SK-N-SH treated with all-trans-retinoic acid at 6 μM for 48 hours (cell line): ENCODE measurements around the gene ENOPH1.

ENCODE experiments used
- ATAC-seq: fragments of 200-7000 bp; cut with Tn5 transposase; 3 replicates; pipeline ENCODE4 v1.9.1; 2020; ENCODE audit warnings: mild to moderate bottlenecking, moderate library complexity
- ARNTL ChIP-seq: fragments of 450-650 bp; formaldehyde crosslinking; IDR thresholded peaks from 2 replicates; pipeline ENCODE4 v1.5.0; 2020; ENCODE audit warnings: low read depth, mild to moderate bottlenecking, moderate library complexity, borderline replicate concordance
- BACH2 ChIP-seq: fragments of 250-450 bp; sonication (Bioruptor Pico); IDR thresholded peaks from 2 replicates; pipeline ENCODE4 v1.9.0; 2021; ENCODE audit warnings: mild to moderate bottlenecking, borderline replicate concordance
- CSDC2 ChIP-seq: fragments of 250-450 bp; sonication (Bioruptor Pico); IDR thresholded peaks from 2 replicates; pipeline ENCODE4 v1.5.0; 2020; ENCODE audit warnings: mild to moderate bottlenecking, moderate library complexity
- ESRRG ChIP-seq: fragments of 250-450 bp; sonication (Bioruptor Pico); IDR thresholded peaks from 2 replicates; pipeline ENCODE4 v1.6.1; 2021; ENCODE audit warnings: mild to moderate bottlenecking
- GLIS3 ChIP-seq: fragments of 250-450 bp; sonication (Bioruptor Pico); IDR thresholded peaks from 2 replicates; pipeline ENCODE4 v1.5.0; 2020; ENCODE audit warnings: mild to moderate bottlenecking, moderate library complexity
- ISL1 ChIP-seq: fragments of 250-450 bp; sonication (Bioruptor Pico); IDR thresholded peaks from 2 replicates; pipeline ENCODE4 v2.1.2; 2022; ENCODE audit warnings: mild to moderate bottlenecking, moderate library complexity
- OSR1 ChIP-seq: fragments of 250-450 bp; sonication (Bioruptor Pico); IDR thresholded peaks from 2 replicates; pipeline ENCODE4 v1.8.0; 2022; ENCODE audit warnings: moderate library complexity, mild to moderate bottlenecking, inconsistent platforms
- PATZ1 ChIP-seq: fragments of 250-450 bp; sonication (Bioruptor Pico); IDR thresholded peaks from 2 replicates; pipeline ENCODE4 v1.8.0; 2020; ENCODE audit warnings: mild to moderate bottlenecking, moderate library complexity, borderline replicate concordance
- POU6F1 ChIP-seq: fragments of 250-450 bp; sonication (Bioruptor Pico); IDR thresholded peaks from 2 replicates; pipeline ENCODE4 v1.8.0; 2021; ENCODE audit warnings: low read depth, mild to moderate bottlenecking, moderate library complexity, borderline replicate concordance
- PPARA ChIP-seq: fragments of 250-450 bp; sonication (Bioruptor Pico); IDR thresholded peaks from 2 replicates; pipeline ENCODE4 v1.5.0; 2020; ENCODE audit warnings: mild to moderate bottlenecking, borderline replicate concordance
- RARB ChIP-seq: fragments of 250-450 bp; sonication (Bioruptor Pico); IDR thresholded peaks from 2 replicates; pipeline ENCODE4 v1.8.0; 2021; ENCODE audit warnings: mild to moderate bottlenecking, moderate library complexity
- SNAI2 ChIP-seq: fragments of 250-450 bp; sonication (Bioruptor Pico); IDR thresholded peaks from 2 replicates; pipeline ENCODE4 v1.5.0; 2020; ENCODE audit warnings: mild to moderate bottlenecking, moderate library complexity
- TCF4 ChIP-seq: fragments of 250-450 bp; sonication (Bioruptor Pico); IDR thresholded peaks from 2 replicates; pipeline ENCODE4 v1.8.0; 2021; ENCODE audit warnings: mild to moderate bottlenecking, moderate library complexity, borderline replicate concordance
- TOX ChIP-seq: fragments of 250-450 bp; sonication (Bioruptor Pico); IDR thresholded peaks from 2 replicates; pipeline ENCODE4 v1.8.0; 2021; ENCODE audit warnings: mild to moderate bottlenecking, moderate library complexity, borderline replicate concordance
- ZC3H10 ChIP-seq: fragments of 250-450 bp; sonication (Bioruptor Pico); IDR thresholded peaks from 2 replicates; pipeline ENCODE4 v1.5.1; 2021; ENCODE audit warnings: mild to moderate bottlenecking, moderate library complexity
- ZFP3 ChIP-seq: fragments of 250-450 bp; sonication (Bioruptor Pico); IDR thresholded peaks from 2 replicates; pipeline ENCODE4 v1.5.0; 2020; ENCODE audit warnings: mild to moderate bottlenecking, moderate library complexity
- ZFP30 ChIP-seq: fragments of 450-650 bp; formaldehyde crosslinking; IDR thresholded peaks from 2 replicates; pipeline ENCODE4 v1.5.0; 2022; ENCODE audit warnings: mild to moderate bottlenecking, moderate library complexity
- ZNF565 ChIP-seq: fragments of 450-650 bp; formaldehyde crosslinking; conservative IDR thresholded peaks from 2 replicates; pipeline ENCODE4 v1.5.0; 2020; ENCODE audit warnings: low read depth, mild to moderate bottlenecking, moderate library complexity
- ZNF8 ChIP-seq: fragments of 450-650 bp; formaldehyde crosslinking; IDR thresholded peaks from 2 replicates; pipeline ENCODE4 v1.5.0; 2020; ENCODE audit warnings: mild to moderate bottlenecking, moderate library complexity
- TF ChIP-seq, protein P1 (sequence below): fragments of 250-450 bp; sonication (Bioruptor Pico); IDR thresholded peaks from 2 replicates; pipeline ENCODE4 v1.5.1; 2021; ENCODE audit warnings: mild to moderate bottlenecking, moderate library complexity
- TF ChIP-seq, protein P2 (sequence below): fragments of 250-450 bp; sonication (Bioruptor Pico); IDR thresholded peaks from 2 replicates; pipeline ENCODE4 v1.5.0; 2020; ENCODE audit warnings: mild to moderate bottlenecking, moderate library complexity

The ENOPH1 gene

GRCh38 chr4:82482387-82482786 lies 52.0 kb downstream of the ENOPH1 start:
- no peak for ATAC-seq
- TF ChIP-seq, protein P1, sequence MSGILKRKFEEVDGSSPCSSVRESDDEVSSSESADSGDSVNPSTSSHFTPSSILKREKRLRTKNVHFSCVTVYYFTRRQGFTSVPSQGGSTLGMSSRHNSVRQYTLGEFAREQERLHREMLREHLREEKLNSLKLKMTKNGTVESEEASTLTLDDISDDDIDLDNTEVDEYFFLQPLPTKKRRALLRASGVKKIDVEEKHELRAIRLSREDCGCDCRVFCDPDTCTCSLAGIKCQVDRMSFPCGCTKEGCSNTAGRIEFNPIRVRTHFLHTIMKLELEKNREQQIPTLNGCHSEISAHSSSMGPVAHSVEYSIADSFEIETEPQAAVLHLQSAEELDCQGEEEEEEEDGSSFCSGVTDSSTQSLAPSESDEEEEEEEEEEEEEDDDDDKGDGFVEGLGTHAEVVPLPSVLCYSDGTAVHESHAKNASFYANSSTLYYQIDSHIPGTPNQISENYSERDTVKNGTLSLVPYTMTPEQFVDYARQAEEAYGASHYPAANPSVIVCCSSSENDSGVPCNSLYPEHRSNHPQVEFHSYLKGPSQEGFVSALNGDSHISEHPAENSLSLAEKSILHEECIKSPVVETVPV (CRISPR knock-in tag): no peak
- TF ChIP-seq ZFP3: no peak
- no peak for TF ChIP-seq TCF4 (CRISPR knock-in tag)
- no peak for TF ChIP-seq ZNF8 (CRISPR knock-in tag)
- no peak for TF ChIP-seq POU6F1 (CRISPR knock-in tag)
- TF ChIP-seq SNAI2 (CRISPR knock-in tag): no peak
- TF ChIP-seq RARB (CRISPR knock-in tag): no peak
- TF ChIP-seq BACH2 (CRISPR knock-in tag): no peak
- TF ChIP-seq ISL1: no peak
- TF ChIP-seq, protein P2, sequence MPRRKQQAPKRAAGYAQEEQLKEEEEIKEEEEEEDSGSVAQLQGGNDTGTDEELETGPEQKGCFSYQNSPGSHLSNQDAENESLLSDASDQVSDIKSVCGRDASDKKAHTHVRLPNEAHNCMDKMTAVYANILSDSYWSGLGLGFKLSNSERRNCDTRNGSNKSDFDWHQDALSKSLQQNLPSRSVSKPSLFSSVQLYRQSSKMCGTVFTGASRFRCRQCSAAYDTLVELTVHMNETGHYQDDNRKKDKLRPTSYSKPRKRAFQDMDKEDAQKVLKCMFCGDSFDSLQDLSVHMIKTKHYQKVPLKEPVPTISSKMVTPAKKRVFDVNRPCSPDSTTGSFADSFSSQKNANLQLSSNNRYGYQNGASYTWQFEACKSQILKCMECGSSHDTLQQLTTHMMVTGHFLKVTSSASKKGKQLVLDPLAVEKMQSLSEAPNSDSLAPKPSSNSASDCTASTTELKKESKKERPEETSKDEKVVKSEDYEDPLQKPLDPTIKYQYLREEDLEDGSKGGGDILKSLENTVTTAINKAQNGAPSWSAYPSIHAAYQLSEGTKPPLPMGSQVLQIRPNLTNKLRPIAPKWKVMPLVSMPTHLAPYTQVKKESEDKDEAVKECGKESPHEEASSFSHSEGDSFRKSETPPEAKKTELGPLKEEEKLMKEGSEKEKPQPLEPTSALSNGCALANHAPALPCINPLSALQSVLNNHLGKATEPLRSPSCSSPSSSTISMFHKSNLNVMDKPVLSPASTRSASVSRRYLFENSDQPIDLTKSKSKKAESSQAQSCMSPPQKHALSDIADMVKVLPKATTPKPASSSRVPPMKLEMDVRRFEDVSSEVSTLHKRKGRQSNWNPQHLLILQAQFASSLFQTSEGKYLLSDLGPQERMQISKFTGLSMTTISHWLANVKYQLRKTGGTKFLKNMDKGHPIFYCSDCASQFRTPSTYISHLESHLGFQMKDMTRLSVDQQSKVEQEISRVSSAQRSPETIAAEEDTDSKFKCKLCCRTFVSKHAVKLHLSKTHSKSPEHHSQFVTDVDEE: no peak
- no peak for TF ChIP-seq ZFP30
- no peak for TF ChIP-seq PPARA (CRISPR knock-in tag)
- TF ChIP-seq PATZ1 (CRISPR knock-in tag): no peak
- no peak for TF ChIP-seq ESRRG (CRISPR knock-in tag)
- no peak for TF ChIP-seq OSR1
- no peak for TF ChIP-seq ZNF565 (CRISPR knock-in tag)

DNA sequence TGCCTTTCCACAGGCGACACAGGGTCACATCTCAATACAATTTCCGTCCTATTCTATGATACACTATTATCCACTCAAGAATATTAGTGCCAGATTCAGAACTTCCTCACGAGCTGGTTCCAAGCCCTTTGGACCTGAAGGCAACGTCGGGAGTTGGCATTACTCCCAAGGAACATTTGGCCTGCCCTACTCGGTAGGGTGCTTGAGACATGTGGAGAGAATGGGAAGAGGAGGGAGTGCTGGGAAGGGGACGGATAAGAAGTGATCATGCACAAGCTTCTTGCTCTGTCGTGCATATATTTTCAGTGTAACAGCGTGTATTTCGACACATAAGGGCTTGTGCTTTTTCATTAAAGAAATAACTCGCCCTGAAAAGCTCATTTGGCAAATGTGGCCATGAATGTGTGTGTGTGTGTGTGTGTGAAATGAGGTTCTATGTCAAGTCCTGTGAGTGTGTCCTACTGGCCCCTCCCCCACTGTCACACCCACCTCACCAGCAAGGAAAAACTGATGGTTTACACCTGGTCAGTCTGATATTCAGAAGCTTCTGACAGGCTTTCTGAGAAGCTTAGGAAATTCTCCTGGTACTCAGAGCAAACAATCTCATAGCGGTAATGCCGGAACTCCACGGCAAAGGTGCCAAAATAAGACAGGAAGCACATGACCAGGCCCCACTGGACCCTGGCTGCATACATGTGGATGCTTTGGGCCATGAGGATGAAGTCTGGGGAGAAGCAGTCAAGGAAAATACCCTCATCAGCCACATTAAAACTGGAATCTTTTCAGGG lies 54.8 kb downstream of the ENOPH1 start:
- TF ChIP-seq POU6F1 (CRISPR knock-in tag) (no peak), TOX (CRISPR knock-in tag) (no peak), RARB (CRISPR knock-in tag) (no peak), OSR1 (no peak), ISL1 (no peak), ZNF565 (CRISPR knock-in tag) (no peak), SNAI2 (CRISPR knock-in tag) (no peak), ESRRG (CRISPR knock-in tag) (no peak), CSDC2 (no peak), BACH2 (CRISPR knock-in tag) (no peak), ARNTL (CRISPR knock-in tag) (no peak), GLIS3 (no peak), ZC3H10 (CRISPR knock-in tag) (no peak), ZFP3 (no peak), ZFP30 (no peak), ZNF8 (CRISPR knock-in tag) (no peak), PPARA (CRISPR knock-in tag) (no peak)
- TF ChIP-seq, protein P1 (CRISPR knock-in tag): no peak
- ATAC-seq: no peak
